Stimulated activated CD4-positive, alpha-beta T cell treated with anti-CD3 and anti-CD28 coated beads, Interleukin-4, amount 100 ng/mL, for 1 hour (primary cell): ENCODE data around the gene FNDC3A.
"Not testable (repeated sequence)": the region's sequence is repeated elsewhere in the genome, so short reads cannot be mapped to it uniquely, and the experiment has no call there.

ENCODE experiments used
- DNase-seq: peaks from one replicate; pipeline ENCODE4 v3.0.0-alpha.2; 2020

The FNDC3A gene

DNA sequence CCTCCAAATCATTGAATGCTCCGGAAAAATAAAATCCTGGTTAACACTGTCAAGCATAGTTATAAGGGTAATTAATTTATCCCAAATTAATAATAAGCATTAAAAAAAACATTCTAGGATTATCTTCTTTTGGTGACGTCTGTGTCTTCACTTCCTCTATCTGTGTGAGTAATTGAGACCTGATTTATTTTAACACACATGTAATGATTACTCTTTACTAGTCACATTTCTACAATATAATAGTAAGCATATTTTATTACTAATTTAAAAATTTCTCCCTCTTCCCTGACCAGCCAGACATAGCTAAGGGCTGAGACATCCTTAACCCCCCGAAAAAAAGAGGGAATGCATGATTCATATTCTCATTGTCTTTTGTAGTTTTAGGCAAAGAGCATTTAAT lies 2.3 kb downstream of the FNDC3A start:
- DNase-seq = no peak

DNA sequence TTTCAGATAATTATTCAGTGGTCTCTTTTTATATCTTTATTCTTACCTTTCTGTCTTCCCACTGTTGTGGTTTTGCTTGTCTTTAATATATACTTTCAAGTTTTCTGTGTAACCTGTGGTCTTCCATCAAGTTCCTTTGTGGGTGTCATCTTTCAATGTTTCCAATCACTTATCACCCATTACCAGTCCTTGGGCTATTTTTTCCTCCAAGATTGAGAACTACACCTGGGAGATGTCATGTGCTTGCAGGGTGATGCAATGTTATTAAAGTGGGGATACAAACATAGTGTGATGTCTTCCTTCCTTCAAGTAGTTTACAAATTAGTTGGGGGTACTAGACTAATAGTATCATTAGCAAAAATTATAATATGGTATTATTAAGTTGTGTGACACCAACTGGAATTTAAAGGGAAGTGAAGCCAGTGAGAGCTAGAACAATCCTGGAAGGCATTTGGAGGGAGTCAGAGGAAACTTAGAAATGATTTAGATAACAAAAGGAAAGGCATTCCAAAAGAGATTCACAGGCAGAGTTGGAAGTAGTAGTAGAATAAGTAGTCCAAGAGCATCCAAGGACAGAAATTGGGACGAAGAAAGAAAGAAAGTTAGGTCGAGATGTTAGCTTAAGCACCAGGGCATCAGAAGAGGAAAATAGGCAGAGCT lies 3.4 kb downstream of the FNDC3A start:
- no peak for DNase-seq

- DNase-seq = no peak
Observed at GRCh38 chr13:48979892-48980291, 4.2 kb downstream of the FNDC3A start.

GRCh38 chr13:48983331-48983730 lies 7.6 kb downstream of the FNDC3A start:
- DNase-seq = no peak

- no peak for DNase-seq
Observed at GRCh38 chr13:48985756-48986155, 10.0 kb downstream of the FNDC3A start.

DNA sequence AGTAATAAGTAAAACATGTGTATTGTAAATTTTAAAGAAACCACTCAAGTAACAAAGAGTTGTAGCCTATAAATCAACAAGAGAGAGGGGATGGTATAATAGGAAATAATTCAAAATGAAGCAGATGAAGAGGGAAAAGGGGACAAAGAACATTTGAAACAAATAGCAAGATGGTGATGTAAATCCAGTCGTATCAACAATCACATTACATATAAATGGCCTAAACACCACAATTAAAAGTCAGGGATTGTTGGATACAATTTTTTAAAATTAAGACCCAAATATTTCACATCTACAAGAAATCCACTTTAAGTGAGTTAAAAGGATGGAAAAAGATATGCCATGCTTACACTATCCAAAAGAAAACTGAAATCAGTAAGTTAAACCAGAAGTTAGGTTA lies 15.2 kb downstream of the FNDC3A start:
- DNase-seq = no peak

DNA sequence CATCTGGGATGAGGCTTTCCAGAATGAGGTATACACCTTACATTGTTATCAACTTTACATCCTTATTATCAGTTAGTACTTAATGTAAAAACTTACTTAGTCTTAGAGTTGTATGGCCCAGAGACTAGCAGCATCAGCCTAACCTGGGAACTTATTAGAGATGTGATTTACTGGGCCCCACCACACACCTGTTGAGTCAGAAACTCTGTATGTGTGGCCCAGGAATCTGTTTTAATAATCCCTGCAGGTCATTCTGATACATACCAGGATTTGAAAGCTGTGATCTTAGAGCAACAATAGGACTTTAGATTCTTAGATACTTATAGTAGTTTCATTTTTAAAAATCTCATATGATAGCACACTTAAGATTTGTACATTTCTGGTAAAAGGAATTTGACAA lies 17.4 kb downstream of the FNDC3A start:
- DNase-seq = no peak

- no peak for DNase-seq
Observed at GRCh38 chr13:48994706-48995105, 19.0 kb downstream of the FNDC3A start.

DNA sequence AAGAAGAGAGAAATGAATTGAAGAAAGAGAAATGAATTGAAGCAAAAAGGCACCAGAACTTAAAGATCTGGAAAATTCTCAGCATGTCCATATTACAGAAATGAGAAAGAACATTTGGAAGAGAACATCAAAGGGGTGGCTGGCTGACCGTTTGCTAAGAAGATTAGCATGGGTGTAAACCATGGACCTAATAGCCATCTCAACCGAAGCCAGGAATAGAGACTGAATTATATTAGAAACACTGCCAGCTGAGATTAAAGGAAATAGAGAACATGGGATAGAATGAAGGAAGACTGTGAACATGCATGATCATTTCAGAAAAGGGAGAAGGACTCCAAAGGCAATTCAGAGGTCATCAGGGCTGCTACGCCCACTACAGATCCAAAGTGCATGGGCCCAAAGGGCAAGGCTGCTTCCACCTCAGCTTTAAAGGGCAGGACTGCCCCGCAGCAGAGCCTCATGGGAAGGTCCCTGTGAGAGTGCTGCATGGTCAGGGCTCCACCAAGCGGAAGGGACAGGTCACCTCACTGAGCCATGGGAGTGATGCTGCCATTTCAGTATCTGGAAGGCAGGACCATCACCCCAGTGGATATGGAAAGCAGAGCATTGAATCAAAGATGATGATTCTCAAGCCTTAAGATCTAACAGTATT lies 23.1 kb downstream of the FNDC3A start:
- DNase-seq = no peak

GRCh38 chr13:49000247-49000646 lies 24.5 kb downstream of the FNDC3A start:
- no peak for DNase-seq

DNA sequence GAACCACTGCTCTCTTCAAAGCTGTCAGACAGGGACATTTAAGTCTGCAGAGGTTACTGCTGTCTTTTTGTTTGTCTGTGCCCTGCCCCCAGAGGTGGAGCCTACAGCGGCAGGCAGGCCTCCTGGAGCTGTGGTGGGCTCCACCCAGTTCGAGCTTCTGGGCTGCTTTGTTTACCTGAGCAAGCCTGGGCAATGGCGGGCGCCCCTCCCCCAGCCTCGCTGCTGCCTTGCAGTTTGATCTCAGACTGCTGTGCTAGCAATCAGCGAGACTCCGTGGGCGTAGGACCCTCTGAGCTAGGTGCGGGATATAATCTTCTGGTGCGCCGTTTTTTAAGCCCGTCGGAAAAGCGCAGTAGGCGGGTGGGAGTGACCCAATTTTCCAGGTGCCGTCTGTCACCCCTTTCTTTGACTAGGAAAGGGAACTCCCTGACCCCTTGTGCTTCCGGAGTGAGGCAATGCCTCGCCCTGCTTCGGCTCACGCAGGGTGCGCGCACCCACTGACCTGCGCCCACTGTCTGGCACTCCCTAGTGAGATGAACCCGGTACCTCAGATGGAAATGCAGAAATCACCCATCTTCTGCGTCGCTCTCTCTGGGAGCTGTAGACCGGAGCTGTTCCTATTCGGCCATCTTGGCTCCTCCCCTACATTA lies 43.4 kb downstream of the FNDC3A start:
- DNase-seq = not testable (repeated sequence)

DNA sequence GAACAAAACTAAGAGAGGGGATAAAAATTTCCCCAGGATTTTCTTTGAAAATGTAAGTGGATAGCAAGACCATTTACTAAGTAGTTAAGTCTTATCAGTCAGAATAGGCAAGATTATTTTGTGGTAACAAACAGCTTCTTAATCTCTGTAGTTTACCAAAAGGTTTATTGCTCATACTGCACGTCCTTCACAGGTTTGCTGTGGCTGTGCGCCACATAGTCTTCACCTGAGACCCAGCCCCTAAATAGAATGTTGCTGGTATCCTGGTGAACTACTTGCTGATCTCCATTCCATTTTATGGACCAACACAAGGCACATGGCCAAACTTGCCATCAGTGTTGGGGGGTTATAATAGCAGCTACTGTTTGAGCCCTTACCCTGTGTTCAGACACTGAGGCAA lies 44.6 kb downstream of the FNDC3A start:
- DNase-seq = no peak

- DNase-seq = no peak
Observed at GRCh38 chr13:49020940-49021553, 45.3 kb downstream of the FNDC3A start.

GRCh38 chr13:49021953-49022352 lies 46.2 kb downstream of the FNDC3A start:
- DNase-seq = no peak

GRCh38 chr13:49022472-49023144 lies 46.9 kb downstream of the FNDC3A start:
- no peak for DNase-seq

GRCh38 chr13:49023431-49023830 lies 47.7 kb downstream of the FNDC3A start:
- no peak for DNase-seq

DNA sequence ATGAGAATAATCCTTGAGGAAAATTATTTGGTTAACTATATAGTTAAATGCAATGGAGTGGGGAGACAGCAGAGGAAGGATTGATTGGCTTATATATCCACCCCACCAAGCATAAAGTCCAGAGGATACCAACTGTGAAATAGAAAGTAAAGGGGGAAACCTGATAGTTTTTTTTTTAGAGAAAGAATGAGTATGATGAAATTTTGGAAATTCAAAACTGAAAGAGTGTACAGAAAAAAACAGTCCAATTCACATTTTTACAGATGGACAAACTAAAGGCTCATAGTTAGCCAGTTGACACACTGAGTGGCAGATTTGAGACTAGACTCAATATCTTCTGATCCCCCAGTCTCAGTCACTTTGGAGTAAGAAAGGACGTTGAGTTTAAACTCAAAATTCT lies 51.1 kb downstream of the FNDC3A start:
- DNase-seq = no peak

DNA sequence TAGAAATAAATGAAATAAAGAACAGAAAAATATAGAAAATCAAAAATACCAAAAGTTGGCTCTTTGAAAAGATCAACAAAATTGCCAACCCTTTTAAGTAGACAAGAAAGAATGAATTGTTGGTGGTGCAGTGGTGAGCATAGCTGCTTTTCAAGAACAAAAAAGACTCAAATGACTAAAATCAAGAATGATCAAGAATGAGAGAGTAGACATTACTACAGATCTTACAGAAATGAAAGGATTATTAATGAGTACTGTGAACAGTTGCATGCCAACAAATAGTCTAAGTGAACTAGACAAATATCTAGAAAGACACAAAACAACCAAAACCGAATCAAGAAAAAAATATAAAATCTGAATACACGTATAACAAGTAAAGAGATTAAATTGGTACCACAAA lies 53.9 kb downstream of the FNDC3A start:
- no peak for DNase-seq

DNA sequence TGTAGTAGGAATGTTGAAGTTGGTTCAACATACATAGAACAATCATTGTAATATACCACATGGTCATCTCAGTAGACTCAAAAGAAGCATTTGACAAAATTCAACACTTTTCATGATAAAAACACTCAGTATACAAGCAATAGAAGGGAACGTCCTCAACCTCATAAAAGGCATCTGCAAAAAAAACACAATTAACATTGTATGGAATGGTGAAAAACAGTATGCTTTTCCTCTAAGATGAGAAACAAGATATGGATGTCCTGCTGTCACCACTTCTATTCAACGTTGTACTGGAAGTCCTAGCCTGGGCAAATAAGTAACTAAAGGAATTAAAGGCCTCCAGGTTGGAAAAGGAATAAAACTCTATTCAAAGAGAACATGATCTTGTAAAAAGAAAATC lies 54.5 kb downstream of the FNDC3A start:
- DNase-seq = no peak

- no peak for DNase-seq
Observed at GRCh38 chr13:49040872-49041271, 65.2 kb downstream of the FNDC3A start.

DNA sequence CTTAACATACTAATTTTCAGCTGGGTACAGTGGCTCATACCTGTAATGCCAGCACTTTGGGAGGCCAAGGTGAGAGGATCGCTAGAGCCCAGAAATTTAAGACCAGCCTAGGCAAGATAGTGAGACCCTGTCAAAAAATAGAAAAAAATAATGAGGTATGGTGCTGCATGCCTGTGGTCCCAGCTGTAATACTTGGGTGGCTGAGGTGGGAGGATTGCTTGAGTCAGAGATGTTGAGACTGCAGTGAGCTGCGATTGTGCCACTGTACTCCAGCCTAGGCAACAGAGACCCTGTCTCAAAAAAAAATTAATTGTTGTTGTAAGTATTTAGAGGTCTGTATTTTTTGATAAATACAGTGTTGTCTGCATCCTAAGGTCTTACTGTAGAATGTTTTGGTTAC lies 66.8 kb downstream of the FNDC3A start:
- no peak for DNase-seq

GRCh38 chr13:49044008-49044407 lies 68.3 kb downstream of the FNDC3A start:
- DNase-seq = no peak

DNA sequence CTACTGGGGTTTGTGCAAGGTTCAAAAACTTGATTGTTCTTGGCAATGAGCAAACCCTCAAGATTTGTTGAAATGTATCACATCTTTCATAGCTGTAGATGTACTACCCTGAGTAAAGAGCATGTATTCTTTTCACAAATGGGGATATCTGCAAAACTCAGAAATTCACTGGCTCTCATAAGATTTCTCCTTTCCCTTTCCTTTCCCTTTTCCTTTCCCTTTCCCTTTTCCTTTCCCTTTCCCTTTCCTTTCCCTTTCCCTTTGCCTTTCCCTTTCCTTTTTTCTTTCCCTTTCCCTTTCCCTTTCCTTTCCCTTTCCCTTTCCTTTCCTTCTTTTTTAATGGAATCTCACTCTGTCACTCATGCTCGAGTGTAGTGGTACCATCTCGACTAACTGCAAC lies 69.1 kb downstream of the FNDC3A start:
- DNase-seq = no peak

GRCh38 chr13:49046002-49046401 lies 70.3 kb downstream of the FNDC3A start:
- DNase-seq = no peak
